GM12878 (cell line): ENCODE results near the gene ATP13A4. TPM values are rescaled to one million over a fixed set of nuclear protein-coding genes. Genes with fewer than 3 reads are reported as not detected.

Experiments used
- ATAC-seq: fragments of 200-7000 bp; cut with Tn5 transposase; 3 replicates; pipeline ENCODE4 v1.9.1; 2020; ENCODE audit warnings: mild to moderate bottlenecking, moderate library complexity
- BruUV-seq: library from RNA; stranded (reverse); fragments of 400-500 nt; replicated peaks from 2 replicates; lab custom pipeline; 2021; lab: Mats Ljungman, UMichigan
- CTCF ChIA-PET: fragments of 300-600 bp; sonication (Branson Sonifier 250); formaldehyde crosslinking; extraction: SDS; loops from one replicate; lab custom pipeline; 2021; ENCODE audit warnings: inconsistent platforms; lab: Yijun Ruan, JAX
- POLR2A ChIA-PET: fragments of 350-600 bp; formaldehyde crosslinking; extraction: SDS; loops from one replicate; lab custom pipeline; 2021; ENCODE audit warnings: inconsistent platforms; lab: Charles Lee
- RAD21 ChIA-PET: fragments of 300-600 bp; sonication (Branson Sonifier 250); formaldehyde crosslinking; loops from one replicate; lab custom pipeline; 2023; ENCODE audit warnings: antibody characterized with exemption; ENCODE audit not compliant: unreplicated experiment; lab: Charles Lee
- SMC1A ChIA-PET: fragments of 300-600 bp; sonication (Branson Sonifier 250); formaldehyde crosslinking; loops from one replicate; lab custom pipeline; 2023; ENCODE audit not compliant: unreplicated experiment, uncharacterized antibody; lab: Charles Lee
- DNase-seq: peaks from one replicate; pipeline ENCODE4 v3.0.0-alpha.2; 2011; ENCODE audit warnings: low read depth, low spot score
- FAIRE-seq: peaks from 3 replicates; lab custom pipeline; 2011; peaks lifted over from hg19 to GRCh38; lab: Jason Lieb, UNC
- H2AFZ ChIP-seq: 2 replicates; pipeline ENCODE4 v1.6.0; 2011; ENCODE audit warnings: low read depth, low read length, control low read depth; ENCODE audit not compliant: control insufficient read depth
- H3K27ac ChIP-seq: 2 replicates; pipeline ENCODE4 v1.5.1; 2011; ENCODE audit warnings: control low read depth; ENCODE audit not compliant: control insufficient read depth, insufficient read depth
- H3K27me3 ChIP-seq, 2 experiments: replicated peaks in 1 of 2; 2 replicates each; pipeline versions ENCODE4 v1.6.0 to v1.6.1; 2011; ENCODE audit warnings: low read length in 1 of 2; ENCODE audit not compliant: control insufficient read depth in 2 of 2, insufficient read depth in 2 of 2
- H3K36me3 ChIP-seq, 2 experiments: 2 replicates each; pipeline ENCODE4 v1.5.1; 2011; ENCODE audit warnings: low read length in 1 of 2; ENCODE audit not compliant: control insufficient read depth in 2 of 2, insufficient read depth in 2 of 2
- H3K4me1 ChIP-seq: 2 replicates; pipeline ENCODE4 v1.6.1; 2011; ENCODE audit warnings: mild to moderate bottlenecking, low read length, moderate library complexity, mixed read lengths; ENCODE audit not compliant: control insufficient read depth, insufficient read depth
- H3K4me2 ChIP-seq: 2 replicates; pipeline ENCODE4 v1.6.0; 2011; ENCODE audit warnings: control low read depth; ENCODE audit not compliant: control insufficient read depth, insufficient read depth
- H3K4me3 ChIP-seq: fragments of 200-600 bp; sonication (generic); 2 replicates; pipeline ENCODE4 v1.5.1; 2016
- H3K79me2 ChIP-seq: 2 replicates; pipeline ENCODE4 v1.6.0; 2011; ENCODE audit warnings: low read length; ENCODE audit not compliant: control insufficient read depth, insufficient read depth
- H3K9ac ChIP-seq: 2 replicates; pipeline ENCODE4 v1.8.0; 2011; ENCODE audit warnings: low read length, control low read depth, mixed read lengths; ENCODE audit not compliant: control insufficient read depth, insufficient read depth
- H3K9me3 ChIP-seq: replicated peaks from 3 replicates; pipeline ENCODE4 v1.5.1; 2011; ENCODE audit warnings: mild to moderate bottlenecking, low read length; ENCODE audit not compliant: control insufficient read depth, insufficient read depth
- H4K20me1 ChIP-seq: 2 replicates; pipeline ENCODE4 v1.6.0; 2011; ENCODE audit not compliant: control insufficient read depth, insufficient read depth
- EED ChIP-seq: sonication (generic); IDR thresholded peaks from 2 replicates; pipeline ENCODE4 v1.6.1; 2016; ENCODE audit warnings: antibody characterized with exemption, low read depth
- POLR2A ChIP-seq: IDR thresholded peaks from 2 replicates; pipeline ENCODE4 v1.6.1; 2011; ENCODE audit warnings: low read depth, mild to moderate bottlenecking, low read length
- POLR2AphosphoS5 ChIP-seq: IDR thresholded peaks from 2 replicates; pipeline ENCODE4 v1.6.1; 2011; ENCODE audit warnings: mild to moderate bottlenecking, low read length, inconsistent platforms
- WGBS: methylation state at CpG from one replicate; pipeline ENCODE4 v1.1.6; 2016; ENCODE audit warnings: low lambda C conversion rate; ENCODE audit not compliant: insufficient replicate concordance, insufficient coverage; ENCODE audit errors: missing lambda C conversion rate; 5-methylcytosine and 5-hydroxymethylcytosine counted together
- in situ Hi-C: fragments of 300-500 bp; cut with MboI; formaldehyde crosslinking; loops from 9 replicates; pipeline ENCODE4 v1.14.3; 2018; ENCODE audit warnings: mixed read lengths
- intact Hi-C: fragments of 100-400 bp; cut with micrococcal nuclease; formaldehyde crosslinking; loops from one replicate; pipeline ENCODE4 v1.14.2; 2022; ENCODE audit not compliant: unreplicated experiment
- polyA plus RNA-seq, 11 experiments: library from polyadenylated mRNA; depleted of rRNA in 4 of 11; unstranded in 6 of 11; stranded (reverse) in 5 of 11; fragments of >200 nt; fragmentation: Nextera tagmentation in 4 of 11; fragmentation: Illumina TruSeq in 1 of 11; extraction: Ambion mirVana in 4 of 11; extraction: Trizol in 1 of 11; gene quantifications; 1 replicate in 1 of 11; 2 replicates in 10 of 11; pipeline versions ENCODE4 v1.2.1 to v1.2.3, GENCODE V29; 2011 to 2016; ENCODE audit warnings: inconsistent platforms in 2 of 11, missing spikeins in 2 of 11, low read depth in 1 of 11
- total RNA-seq, 4 experiments: library from RNA; depleted of rRNA in 3 of 4; stranded (reverse); fragments of >200 nt in 3 of 4; fragmentation: Illumina TruSeq in 1 of 4; extraction: Trizol in 1 of 4; gene quantifications; 2 replicates each; pipeline versions ENCODE4 v1.2.1 to v1.2.3, GENCODE V29; 2013 to 2021
- TF ChIP-seq, protein P1 (sequence below): fragments of 450-650 bp; IDR thresholded peaks from 2 replicates; pipeline ENCODE4 v1.6.1; 2016; ENCODE audit warnings: mild to moderate bottlenecking, moderate library complexity, borderline replicate concordance

Gene ATP13A4
- total and polyA plus RNA-seq, 10 of the 15 experiments (the other 5 are each of a cell fraction or from before 2014, with no cell fraction given): 0.29 to 1.7 (median 1.0) TPM; not detected in 1

DNA sequence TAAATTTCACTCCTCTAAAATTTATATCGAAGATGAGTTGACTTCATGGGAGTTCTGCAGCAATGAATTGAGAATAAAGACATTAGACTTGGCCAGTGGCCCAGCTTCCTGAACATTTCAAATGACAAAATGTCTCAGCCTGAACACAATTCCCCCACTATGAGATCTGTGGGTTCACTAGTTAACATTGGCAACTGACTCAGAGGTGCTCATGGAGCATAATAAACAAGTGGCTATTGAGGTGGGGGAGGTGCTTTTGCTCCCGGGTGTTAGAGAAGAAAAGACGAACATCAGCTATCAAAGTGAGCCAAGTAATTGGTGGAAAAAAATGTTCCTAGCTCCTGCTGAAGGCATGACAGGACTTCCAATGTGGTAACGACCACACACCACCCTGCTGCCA, 6.3 kb downstream of the ATP13A4 start:
- H3K36me3 ChIP-seq: no peaks in the 10 kb centered on the region
- H3K4me2 ChIP-seq: no peak overlapping the region
- no peaks in the 10 kb centered on the region for H4K20me1 ChIP-seq
- DNase-seq (no peak), FAIRE-seq (no peak), ATAC-seq (no peak)
- no peak overlapping the region for H2AFZ ChIP-seq
- H3K4me3 ChIP-seq: no peak overlapping the region
- BruUV-seq: no TSS peak
- no peak overlapping the region for H3K9ac ChIP-seq
- ChIA-PET RAD21 (no interaction called here), SMC1A (no interaction called here), POLR2A (no interaction called here), CTCF (no interaction called here)
- H3K9me3 ChIP-seq: no peaks in the 10 kb centered on the region
- intact Hi-C loops (no loop called here), in situ Hi-C loops (no loop called here)
- no peaks in the 10 kb centered on the region for H3K27me3 ChIP-seq
- H3K27ac ChIP-seq: no peak overlapping the region
- 28% methylated on average over 4 of the region's 4 CpGs for WGBS
- no peaks in the 10 kb centered on the region for H3K4me1 ChIP-seq
- H3K79me2 ChIP-seq: no peaks in the 10 kb centered on the region
- TF ChIP-seq, protein P1, sequence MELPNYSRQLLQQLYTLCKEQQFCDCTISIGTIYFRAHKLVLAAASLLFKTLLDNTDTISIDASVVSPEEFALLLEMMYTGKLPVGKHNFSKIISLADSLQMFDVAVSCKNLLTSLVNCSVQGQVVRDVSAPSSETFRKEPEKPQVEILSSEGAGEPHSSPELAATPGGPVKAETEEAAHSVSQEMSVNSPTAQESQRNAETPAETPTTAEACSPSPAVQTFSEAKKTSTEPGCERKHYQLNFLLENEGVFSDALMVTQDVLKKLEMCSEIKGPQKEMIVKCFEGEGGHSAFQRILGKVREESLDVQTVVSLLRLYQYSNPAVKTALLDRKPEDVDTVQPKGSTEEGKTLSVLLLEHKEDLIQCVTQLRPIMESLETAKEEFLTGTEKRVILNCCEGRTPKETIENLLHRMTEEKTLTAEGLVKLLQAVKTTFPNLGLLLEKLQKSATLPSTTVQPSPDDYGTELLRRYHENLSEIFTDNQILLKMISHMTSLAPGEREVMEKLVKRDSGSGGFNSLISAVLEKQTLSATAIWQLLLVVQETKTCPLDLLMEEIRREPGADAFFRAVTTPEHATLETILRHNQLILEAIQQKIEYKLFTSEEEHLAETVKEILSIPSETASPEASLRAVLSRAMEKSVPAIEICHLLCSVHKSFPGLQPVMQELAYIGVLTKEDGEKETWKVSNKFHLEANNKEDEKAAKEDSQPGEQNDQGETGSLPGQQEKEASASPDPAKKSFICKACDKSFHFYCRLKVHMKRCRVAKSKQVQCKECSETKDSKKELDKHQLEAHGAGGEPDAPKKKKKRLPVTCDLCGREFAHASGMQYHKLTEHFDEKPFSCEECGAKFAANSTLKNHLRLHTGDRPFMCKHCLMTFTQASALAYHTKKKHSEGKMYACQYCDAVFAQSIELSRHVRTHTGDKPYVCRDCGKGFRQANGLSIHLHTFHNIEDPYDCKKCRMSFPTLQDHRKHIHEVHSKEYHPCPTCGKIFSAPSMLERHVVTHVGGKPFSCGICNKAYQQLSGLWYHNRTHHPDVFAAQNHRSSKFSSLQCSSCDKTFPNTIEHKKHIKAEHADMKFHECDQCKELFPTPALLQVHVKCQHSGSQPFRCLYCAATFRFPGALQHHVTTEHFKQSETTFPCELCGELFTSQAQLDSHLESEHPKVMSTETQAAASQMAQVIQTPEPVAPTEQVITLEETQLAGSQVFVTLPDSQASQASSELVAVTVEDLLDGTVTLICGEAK: no peak

DNA sequence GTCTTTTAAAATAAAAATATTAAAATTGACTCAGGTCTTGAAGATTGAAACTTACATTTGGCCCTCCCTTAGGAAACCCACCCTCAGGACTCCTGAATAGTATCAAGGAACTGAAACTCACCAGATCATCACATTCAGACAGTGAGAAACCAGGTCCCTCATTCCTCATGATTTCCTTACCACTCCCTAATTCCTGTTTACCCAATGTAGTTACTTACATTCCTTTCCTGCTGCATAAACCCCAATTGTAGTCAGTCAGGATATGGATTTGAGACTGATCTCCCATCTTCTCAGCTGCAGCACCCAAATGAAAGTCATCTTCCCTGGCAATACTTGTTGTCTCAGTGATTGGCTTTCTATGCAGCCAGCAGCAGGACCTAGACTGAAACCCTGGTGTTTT, 8.6 kb downstream of the ATP13A4 start:
- BruUV-seq: no TSS peak
- ChIA-PET RAD21 (no interaction called here), SMC1A (no interaction called here), CTCF (no interaction called here), POLR2A (no interaction called here)
- no peak overlapping the region for H3K4me3 ChIP-seq
- no peaks in the 10 kb centered on the region for H3K79me2 ChIP-seq
- H3K4me1 ChIP-seq: no peaks in the 10 kb centered on the region
- H2AFZ ChIP-seq: no peak overlapping the region
- H3K27ac ChIP-seq: no peak overlapping the region
- H3K27me3 ChIP-seq: no peaks in the 10 kb centered on the region
- H3K9ac ChIP-seq: no peak overlapping the region
- ATAC-seq (no peak), FAIRE-seq (no peak), DNase-seq (no peak)
- TF ChIP-seq POLR2AphosphoS5 (no peak), EED (no peak), POLR2A (no peak)
- H3K36me3 ChIP-seq: no peaks in the 10 kb centered on the region
- in situ Hi-C loops (no loop called here), intact Hi-C loops (no loop called here)
- H3K4me2 ChIP-seq: no peak overlapping the region
- H4K20me1 ChIP-seq: no peaks in the 10 kb centered on the region
- H3K9me3 ChIP-seq: no peaks in the 10 kb centered on the region
